DMS53 treated with DMSO at 0.1 percent for 48 hours (cell line): Measurements from ENCODE around the gene ERF.

Experiments used
- DNase-seq: peaks from one replicate; lab custom pipeline; 2025; ENCODE audit not compliant: unreplicated experiment; lab: John Stamatoyannopoulos, UW

The ERF gene

GRCh38 chr19:42254089-42254849, 659 bp downstream of the ERF start:
- peak; percentile 28 for DNase-seq

GRCh38 chr19:42253245-42254088, 1.5 kb downstream of the ERF start:
- DNase-seq, result peak; percentile 7

- DNase-seq, result no peak
Measured at GRCh38 chr19:42252365-42253244, 2.3 kb downstream of the ERF start.

GRCh38 chr19:42251572-42252358, 3.2 kb downstream of the ERF start:
- DNase-seq, result no peak

- no peak for DNase-seq
Measured at GRCh38 chr19:42250666-42251531, 4.0 kb downstream of the ERF start.

GRCh38 chr19:42250183-42250665, 4.7 kb downstream of the ERF start:
- DNase-seq, result no peak

- no peak for DNase-seq
Measured at GRCh38 chr19:42249769-42250168, 5.2 kb downstream of the ERF start.

- no peak for DNase-seq
Measured at GRCh38 chr19:42249149-42249750, 5.7 kb downstream of the ERF start.

GRCh38 chr19:42248270-42249148, 6.4 kb downstream of the ERF start:
- DNase-seq, result no peak

GRCh38 chr19:42247640-42248199, 7.2 kb downstream of the ERF start:
- DNase-seq, result no peak

- DNase-seq, result no peak
Measured at GRCh38 chr19:42246922-42247639, 7.8 kb downstream of the ERF start.

GRCh38 chr19:42246143-42246921, 8.6 kb downstream of the ERF start:
- DNase-seq, result peak; percentile 20

GRCh38 chr19:42245231-42245630, 9.7 kb downstream of the ERF start:
- DNase-seq, result no peak

GRCh38 chr19:42244347-42245220, 10.3 kb downstream of the ERF start:
- DNase-seq, result peak; percentile 95
